ENCODE results near the gene GTPBP6.

Gene GTPBP6

GRCh38 chrX:318068-318738, 393 bp downstream of the GTPBP6 start:
- Histone ChIP-seq H3K79me1 (replicated peaks; ENCODE audit: low read length, poor library complexity, severe bottlenecking) (peaks cover 26% of the 10 kb centered on the region), H4K91ac (ENCODE audit: low read length) (peak overlapping the region; percentile 96), H3K4me3 (ENCODE audit: insufficient read depth in 1 of 2, low read depth in 1 of 2, low read length in 2 of 2) (peak overlapping the region; percentile 81 to 82), H3K4me1 (ENCODE audit: control insufficient read depth, insufficient read depth, low read depth, low read length) (peaks cover 19% of the 10 kb centered on the region), H2BK5ac (ENCODE audit: low read depth, low read length, poor library complexity, severe bottlenecking) (peak overlapping the region; percentile 89), H2AFZ (ENCODE audit: low read depth, low read length) (peak overlapping the region; percentile 59), H2BK120ac (ENCODE audit: low read depth, low read length) (peak overlapping the region; percentile 79), H2AK5ac (ENCODE audit: low read length, severe bottlenecking) (no peak overlapping the region), H3K27me3 (ENCODE audit: control insufficient read depth in 1 of 2, insufficient read depth in 1 of 2, low read length in 2 of 2) (no peaks in the 10 kb centered on the region), H3K14ac (ENCODE audit: low read length in 2 of 2) (peak overlapping the region in 1 of 2 experiments; percentile 95), H2BK12ac (ENCODE audit: low read length in 2 of 2) (peak overlapping the region in 1 of 2 experiments; percentile 71), H3K4me2 (ENCODE audit: low read length, poor library complexity, severe bottlenecking) (peak overlapping the region; percentile 74), H3K23ac (ENCODE audit: low read length in 2 of 2) (peak overlapping the region in 1 of 2 experiments; percentile 77), H3K18ac (ENCODE audit: low read depth in 1 of 2, low read length in 2 of 2) (peak overlapping the region; percentile 93 to 97), H3K9ac (ENCODE audit: low read length) (peak overlapping the region; percentile 90), H3K36me3 (ENCODE audit: control insufficient read depth in 1 of 2, insufficient read depth in 2 of 2, low read depth in 1 of 2, low read length in 2 of 2) (peaks cover 27 to 35% of the 10 kb centered on the region in 2 experiments), H3K9me3 (ENCODE audit: control insufficient read depth, low read length) (no peaks in the 10 kb centered on the region), H3K4ac (ENCODE audit: low read depth in 1 of 2, low read length in 2 of 2) (peak overlapping the region in 1 of 2 experiments; percentile 97), H4K8ac (ENCODE audit: low read length) (peak overlapping the region; percentile 69), H2BK15ac (ENCODE audit: low read depth, poor library complexity, severe bottlenecking) (peak overlapping the region; percentile 44), H3K27ac (ENCODE audit: low read length, poor library complexity, severe bottlenecking) (peak overlapping the region; percentile 91)
- 0% methylated on average over 57 of the region's 61 CpGs for WGBS
- peak; percentile 99 for DNase-seq

GRCh38 chrX:317424-318067, 1.1 kb downstream of the GTPBP6 start:
- Histone ChIP-seq H2BK5ac (ENCODE audit: low read depth, low read length, poor library complexity, severe bottlenecking) (no peak overlapping the region), H2BK15ac (ENCODE audit: low read depth, poor library complexity, severe bottlenecking) (no peak overlapping the region), H3K4me1 (ENCODE audit: control insufficient read depth, insufficient read depth, low read depth, low read length) (peaks cover 18% of the 10 kb centered on the region), H2BK12ac (ENCODE audit: low read length in 2 of 2) (no peak overlapping the region), H2AFZ (ENCODE audit: low read depth, low read length) (no peak overlapping the region), H3K79me1 (replicated peaks; ENCODE audit: low read length, poor library complexity, severe bottlenecking) (peaks cover 29% of the 10 kb centered on the region), H3K27ac (ENCODE audit: low read length, poor library complexity, severe bottlenecking) (no peak overlapping the region), H3K36me3 (ENCODE audit: control insufficient read depth in 1 of 2, insufficient read depth in 2 of 2, low read depth in 1 of 2, low read length in 2 of 2) (peaks cover 31 to 42% of the 10 kb centered on the region in 2 experiments), H3K23ac (ENCODE audit: low read length in 2 of 2) (no peak overlapping the region), H2BK120ac (ENCODE audit: low read depth, low read length) (no peak overlapping the region), H3K4me3 (ENCODE audit: insufficient read depth in 1 of 2, low read depth in 1 of 2, low read length in 2 of 2) (peak overlapping the region; percentile 34 to 81), H3K4me2 (ENCODE audit: low read length, poor library complexity, severe bottlenecking) (peak overlapping the region; percentile 27), H3K9ac (ENCODE audit: low read length) (peak overlapping the region; percentile 36), H3K14ac (ENCODE audit: low read length in 2 of 2) (no peak overlapping the region), H4K8ac (ENCODE audit: low read length) (peak overlapping the region; percentile 69), H4K91ac (ENCODE audit: low read length) (no peak overlapping the region), H3K9me3 (ENCODE audit: control insufficient read depth, low read length) (no peaks in the 10 kb centered on the region), H3K18ac (ENCODE audit: low read depth in 1 of 2, low read length in 2 of 2) (peak overlapping the region in 1 of 2 experiments; percentile 50), H3K27me3 (ENCODE audit: control insufficient read depth in 1 of 2, insufficient read depth in 1 of 2, low read length in 2 of 2) (no peaks in the 10 kb centered on the region), H2AK5ac (ENCODE audit: low read length, severe bottlenecking) (no peak overlapping the region), H3K4ac (ENCODE audit: low read depth in 1 of 2, low read length in 2 of 2) (no peak overlapping the region)
- DNase-seq = no peak
- whole genome bisulfite sequencing = 8% methylated on average over 14 of the region's 28 CpGs

- Histone ChIP-seq H4K8ac (ENCODE audit: low read length) (no peak overlapping the region), H3K14ac (ENCODE audit: low read length in 2 of 2) (no peak overlapping the region), H3K4me2 (ENCODE audit: low read length, poor library complexity, severe bottlenecking) (no peak overlapping the region), H3K18ac (ENCODE audit: low read depth in 1 of 2, low read length in 2 of 2) (no peak overlapping the region), H2BK120ac (ENCODE audit: low read depth, low read length) (no peak overlapping the region), H3K4me1 (ENCODE audit: control insufficient read depth, insufficient read depth, low read depth, low read length) (peaks cover 18% of the 10 kb centered on the region), H3K23ac (ENCODE audit: low read length in 2 of 2) (no peak overlapping the region), H3K27me3 (ENCODE audit: control insufficient read depth in 1 of 2, insufficient read depth in 1 of 2, low read length in 2 of 2) (no peaks in the 10 kb centered on the region), H2AK5ac (ENCODE audit: low read length, severe bottlenecking) (peak overlapping the region; percentile 53), H3K4ac (ENCODE audit: low read depth in 1 of 2, low read length in 2 of 2) (no peak overlapping the region), H3K4me3 (ENCODE audit: insufficient read depth in 1 of 2, low read depth in 1 of 2, low read length in 2 of 2) (no peak overlapping the region), H4K91ac (ENCODE audit: low read length) (no peak overlapping the region), H3K79me1 (replicated peaks; ENCODE audit: low read length, poor library complexity, severe bottlenecking) (peaks cover 36% of the 10 kb centered on the region), H3K27ac (ENCODE audit: low read length, poor library complexity, severe bottlenecking) (no peak overlapping the region), H2BK12ac (ENCODE audit: low read length in 2 of 2) (no peak overlapping the region), H2AFZ (ENCODE audit: low read depth, low read length) (no peak overlapping the region), H3K36me3 (ENCODE audit: control insufficient read depth in 1 of 2, insufficient read depth in 2 of 2, low read depth in 1 of 2, low read length in 2 of 2) (peaks cover 40 to 51% of the 10 kb centered on the region in 2 experiments), H2BK5ac (ENCODE audit: low read depth, low read length, poor library complexity, severe bottlenecking) (no peak overlapping the region), H3K9me3 (ENCODE audit: control insufficient read depth, low read length) (no peaks in the 10 kb centered on the region), H2BK15ac (ENCODE audit: low read depth, poor library complexity, severe bottlenecking) (peak overlapping the region; percentile 33), H3K9ac (ENCODE audit: low read length) (no peak overlapping the region)
- 97% methylated on average over 50 of the region's 50 CpGs for WGBS
- no peak for DNase-seq
Observed at GRCh38 chrX:316351-317325, 2.0 kb downstream of the GTPBP6 start.

Measured in mesenchymal stem cell (in vitro differentiated cells and primary cell).